K562 (cell line): Measurements from ENCODE around the gene DPP10. TPM values are rescaled to one million over a fixed set of nuclear protein-coding genes. Genes with fewer than 3 reads are reported as not detected.

ENCODE experiments used
- ATAC-seq: fragments of 200-7000 bp; cut with Tn5 transposase; 3 replicates; pipeline ENCODE4 v1.9.1; 2020; ENCODE audit warnings: moderate library complexity
- BruUV-seq: library from RNA; stranded (reverse); fragments of 400-500 nt; replicated peaks from 2 replicates; lab custom pipeline; 2021; lab: Mats Ljungman, UMichigan
- CTCF ChIA-PET: fragments of 300-600 bp; formaldehyde crosslinking; extraction: SDS; loops from one replicate; lab custom pipeline; 2021; ENCODE audit warnings: low intra/inter-chr PET ratio; lab: Yijun Ruan, JAX
- POLR2A ChIA-PET: fragments of 300-600, 350-650 bp; sonication (Branson Sonifier 250); formaldehyde crosslinking; extraction: SDS; loops from one replicate; lab custom pipeline; 2021; ENCODE audit warnings: antibody characterized with exemption, inconsistent platforms; lab: Yijun Ruan, JAX
- DNase-seq, 4 experiments: peaks; one replicate each; pipeline versions ENCODE4 v3.0.0 to v3.0.0-alpha.2; 2011 to 2018; ENCODE audit warnings: low spot score in 3 of 4, mixed read lengths in 3 of 4; ENCODE audit errors: extremely low read depth in 1 of 4
- FAIRE-seq: peaks from 2 replicates; lab custom pipeline; 2011; peaks lifted over from hg19 to GRCh38; lab: Jason Lieb, UNC
- H2AFZ ChIP-seq: 2 replicates; pipeline ENCODE4 v1.6.0; 2011; ENCODE audit warnings: low read depth, low read length, control low read depth, inconsistent platforms
- H3K27ac ChIP-seq: fragments of 200-600 bp; 3 replicates; pipeline ENCODE4 v1.8.0; 2011; ENCODE audit warnings: low read depth, mild to moderate bottlenecking, control low read depth, inconsistent platforms, low read length, moderate library complexity, mixed read lengths; ENCODE audit errors: extremely low read depth
- H3K27me3 ChIP-seq, 2 experiments: fragments of 300-600 bp in 1 of 2; 2 replicates in 1 of 2; 3 replicates in 1 of 2; pipeline versions ENCODE4 v1.6.0 to v1.8.0; 2011; ENCODE audit warnings: inconsistent platforms in 2 of 2, low read length in 2 of 2, mild to moderate bottlenecking in 1 of 2, mixed read lengths in 1 of 2, moderate library complexity in 1 of 2; ENCODE audit not compliant: control insufficient read depth in 2 of 2, insufficient read depth in 2 of 2
- H3K36me3 ChIP-seq: fragments of 300-600 bp; 3 replicates; pipeline ENCODE4 v1.8.0; 2011; ENCODE audit warnings: mild to moderate bottlenecking, low read length, inconsistent platforms; ENCODE audit not compliant: control insufficient read depth, insufficient read depth
- H3K4me1 ChIP-seq, 2 experiments: fragments of 200-600 bp in 1 of 2; replicated peaks in 1 of 2; 2 replicates in 1 of 2; 3 replicates in 1 of 2; pipeline versions ENCODE4 v1.5.1 to v1.8.0; 2011; ENCODE audit warnings: inconsistent platforms in 2 of 2, low read length in 2 of 2, mild to moderate bottlenecking in 1 of 2, mixed read lengths in 1 of 2, moderate library complexity in 1 of 2; ENCODE audit not compliant: control insufficient read depth in 2 of 2, insufficient read depth in 2 of 2
- H3K4me2 ChIP-seq: 2 replicates; pipeline ENCODE4 v1.6.1; 2011; ENCODE audit warnings: low read length, control low read depth, inconsistent platforms, mixed read lengths; ENCODE audit not compliant: insufficient read depth
- H3K4me3 ChIP-seq: fragments of 200-600 bp; sonication (generic), shearing (Covaris generic); 2 replicates; pipeline ENCODE4 v1.5.1; 2016; ENCODE audit warnings: control low read depth, inconsistent platforms
- H3K79me2 ChIP-seq: fragments of 200-600 bp; 3 replicates; pipeline ENCODE4 v1.8.0; 2011; ENCODE audit warnings: low read length, inconsistent platforms; ENCODE audit not compliant: control insufficient read depth, insufficient read depth
- H3K9ac ChIP-seq, 2 experiments: 2 replicates each; pipeline versions ENCODE4 v1.6.0 to v1.6.1; 2011; ENCODE audit warnings: low read depth in 2 of 2, low read length in 2 of 2, control low read depth in 1 of 2, inconsistent platforms in 1 of 2, mild to moderate bottlenecking in 1 of 2, mixed read lengths in 1 of 2; ENCODE audit not compliant: insufficient read depth in 1 of 2
- H3K9me1 ChIP-seq: one replicate; pipeline ENCODE4 v1.6.0; 2011; ENCODE audit warnings: inconsistent platforms, mild to moderate bottlenecking, low read length, moderate library complexity; ENCODE audit not compliant: control insufficient read depth, insufficient read depth
- H3K9me3 ChIP-seq: replicated peaks from 2 replicates; pipeline ENCODE4 v1.5.1; 2011; ENCODE audit warnings: low read depth, low read length, inconsistent platforms; ENCODE audit not compliant: control insufficient read depth, insufficient read depth
- H4K20me1 ChIP-seq: replicated peaks from 2 replicates; pipeline ENCODE4 v1.6.1; 2011; ENCODE audit warnings: low read length, inconsistent platforms, mixed read lengths; ENCODE audit not compliant: control insufficient read depth, insufficient read depth
- CBX5 ChIP-seq: IDR thresholded peaks from 2 replicates; pipeline ENCODE4 v1.6.1; 2014; ENCODE audit warnings: low read depth, borderline replicate concordance
- CCNT2 ChIP-seq: IDR thresholded peaks from 2 replicates; pipeline ENCODE4 v1.6.1; 2011; ENCODE audit warnings: borderline replicate concordance, low read depth, mild to moderate bottlenecking, moderate library complexity, mixed read lengths, low read length; ENCODE audit not compliant: insufficient read length; ENCODE audit errors: extremely low read depth
- GABPB1 ChIP-seq: sonication (generic); formaldehyde crosslinking; IDR thresholded peaks from 2 replicates; pipeline ENCODE4 v1.8.0; 2022; ENCODE audit warnings: mild to moderate bottlenecking, missing genetic modification reagents
- HDAC2 ChIP-seq: fragments of 450-650 bp; IDR thresholded peaks from 2 replicates; pipeline ENCODE4 v1.6.1; 2016; ENCODE audit warnings: mild to moderate bottlenecking
- MCM3 ChIP-seq: fragments of 450-650 bp; IDR thresholded peaks from 2 replicates; pipeline ENCODE4 v1.6.1; 2016
- MECOM ChIP-seq: fragments of 250-450 bp; sonication (Bioruptor Pico); IDR thresholded peaks from 2 replicates; pipeline ENCODE4 v1.8.0; 2022; ENCODE audit warnings: inconsistent platforms
- NFATC3 ChIP-seq: fragments of 450-650 bp; IDR thresholded peaks from 2 replicates; pipeline ENCODE4 v1.6.1; 2017; ENCODE audit warnings: mild to moderate bottlenecking
- RBM22 ChIP-seq: fragments of 200-400 bp; formaldehyde crosslinking; IDR thresholded peaks from 2 replicates; pipeline ENCODE4 v1.6.1; 2018; ENCODE audit warnings: low read length, low read depth; ENCODE audit not compliant: poor library complexity, severe bottlenecking
- SP1 ChIP-seq: sonication (generic); formaldehyde crosslinking; IDR thresholded peaks from 2 replicates; pipeline ENCODE4 v1.8.1; 2022; ENCODE audit warnings: mild to moderate bottlenecking, missing genetic modification reagents
- ZNF77 ChIP-seq: fragments of 250-450 bp; sonication (Bioruptor Pico); IDR thresholded peaks from 2 replicates; pipeline ENCODE4 v1.5.0; 2020
- WGBS: fragments of 100-300 bp; shearing (Covaris generic); methylation state at CpG from one replicate; pipeline ENCODE4 v1.1.6; 2016; ENCODE audit warnings: low coverage, mixed read lengths; ENCODE audit not compliant: insufficient coverage; ENCODE audit errors: missing lambda C conversion rate; 5-methylcytosine and 5-hydroxymethylcytosine counted together
- in situ Hi-C: fragments of 300-500 bp; cut with MboI; formaldehyde crosslinking; loops from 4 replicates; pipeline ENCODE4 v1.15.0; 2018; ENCODE audit warnings: inconsistent platforms, mixed read lengths
- intact Hi-C: fragments of 100-400 bp; cut with micrococcal nuclease; formaldehyde crosslinking; loops from 2 replicates; pipeline ENCODE4 v1.14.2; 2022
- polyA plus RNA-seq, 8 experiments: library from polyadenylated mRNA; depleted of rRNA in 4 of 8; stranded (reverse) in 5 of 8; unstranded in 3 of 8; fragments of >200 nt; fragmentation: Nextera tagmentation in 2 of 8; fragmentation: Illumina TruSeq in 1 of 8; extraction: Ambion mirVana in 2 of 8; extraction: Trizol in 1 of 8; gene quantifications; 2 replicates each; pipeline versions ENCODE4 v1.2.1 to v1.2.3, GENCODE V29; 2011 to 2014; ENCODE audit warnings: inconsistent platforms in 1 of 8, missing spikeins in 1 of 8
- total RNA-seq, 7 experiments: library from RNA; depleted of rRNA in 6 of 7; stranded (reverse); fragments of >200 nt in 6 of 7; fragmentation: Illumina TruSeq in 2 of 7; extraction: Trizol in 2 of 7; gene quantifications; 2 replicates each; pipeline versions ENCODE4 v1.2.1 to v1.2.3, GENCODE V29; 2011 to 2021; ENCODE audit warnings: low replicate concordance in 1 of 7
- TF ChIP-seq, protein P1 (sequence below): fragments of 450-650 bp; IDR thresholded peaks from 2 replicates; pipeline ENCODE4 v1.6.1; 2018; ENCODE audit not compliant: partially characterized antibody

Gene DPP10
- total and polyA plus RNA-seq, 9 of the 15 experiments (the other 6 are each of a cell fraction or from before 2014, with no cell fraction given), result not detected

DNA sequence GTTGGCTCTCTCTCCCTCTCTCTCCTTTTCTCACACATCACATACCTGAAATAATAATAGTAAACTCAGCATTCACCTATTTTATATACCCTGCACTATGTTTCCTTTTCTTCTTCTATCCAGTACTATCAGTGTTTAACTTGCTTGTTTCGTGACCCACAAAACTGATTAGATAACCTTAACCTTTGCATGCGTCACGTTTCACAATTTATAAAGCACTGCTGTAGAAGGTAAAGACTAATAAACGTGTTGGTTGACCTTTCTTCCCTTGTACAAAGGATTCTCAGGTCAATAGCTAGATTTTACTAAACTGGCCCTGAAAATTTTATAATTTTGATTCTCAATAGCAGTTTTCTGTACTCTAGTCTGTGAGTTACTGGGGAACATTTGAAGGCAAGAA is 791.7 kb downstream of the DPP10 start:
- Histone ChIP-seq H3K36me3 (no peaks in the 10 kb centered on the region), H3K9me3 (no peaks in the 10 kb centered on the region), H3K79me2 (no peaks in the 10 kb centered on the region), H3K9ac (no peak overlapping the region), H3K4me3 (no peak overlapping the region), H4K20me1 (no peaks in the 10 kb centered on the region), H3K4me1 (no peaks in the 10 kb centered on the region), H2AFZ (no peak overlapping the region), H3K27me3 (no peaks in the 10 kb centered on the region)
- 0% methylated on average over 4 of the region's 4 CpGs for WGBS
- ChIA-PET POLR2A (no interaction called here), CTCF (no interaction called here)
- FAIRE-seq (no peak), ATAC-seq (no peak), DNase-seq (no peak)
- in situ Hi-C loops, result no loop called here
- no TSS peak for BruUV-seq
- TF ChIP-seq CCNT2 (no peak), NFATC3 (no peak), GABPB1 (CRISPR knock-in tag) (no peak), MECOM (no peak), CBX5 (no peak), SP1 (CRISPR knock-in tag) (no peak), ZNF77 (CRISPR knock-in tag) (no peak), MCM3 (no peak), HDAC2 (no peak), RBM22 (no peak)
- TF ChIP-seq, protein P1, sequence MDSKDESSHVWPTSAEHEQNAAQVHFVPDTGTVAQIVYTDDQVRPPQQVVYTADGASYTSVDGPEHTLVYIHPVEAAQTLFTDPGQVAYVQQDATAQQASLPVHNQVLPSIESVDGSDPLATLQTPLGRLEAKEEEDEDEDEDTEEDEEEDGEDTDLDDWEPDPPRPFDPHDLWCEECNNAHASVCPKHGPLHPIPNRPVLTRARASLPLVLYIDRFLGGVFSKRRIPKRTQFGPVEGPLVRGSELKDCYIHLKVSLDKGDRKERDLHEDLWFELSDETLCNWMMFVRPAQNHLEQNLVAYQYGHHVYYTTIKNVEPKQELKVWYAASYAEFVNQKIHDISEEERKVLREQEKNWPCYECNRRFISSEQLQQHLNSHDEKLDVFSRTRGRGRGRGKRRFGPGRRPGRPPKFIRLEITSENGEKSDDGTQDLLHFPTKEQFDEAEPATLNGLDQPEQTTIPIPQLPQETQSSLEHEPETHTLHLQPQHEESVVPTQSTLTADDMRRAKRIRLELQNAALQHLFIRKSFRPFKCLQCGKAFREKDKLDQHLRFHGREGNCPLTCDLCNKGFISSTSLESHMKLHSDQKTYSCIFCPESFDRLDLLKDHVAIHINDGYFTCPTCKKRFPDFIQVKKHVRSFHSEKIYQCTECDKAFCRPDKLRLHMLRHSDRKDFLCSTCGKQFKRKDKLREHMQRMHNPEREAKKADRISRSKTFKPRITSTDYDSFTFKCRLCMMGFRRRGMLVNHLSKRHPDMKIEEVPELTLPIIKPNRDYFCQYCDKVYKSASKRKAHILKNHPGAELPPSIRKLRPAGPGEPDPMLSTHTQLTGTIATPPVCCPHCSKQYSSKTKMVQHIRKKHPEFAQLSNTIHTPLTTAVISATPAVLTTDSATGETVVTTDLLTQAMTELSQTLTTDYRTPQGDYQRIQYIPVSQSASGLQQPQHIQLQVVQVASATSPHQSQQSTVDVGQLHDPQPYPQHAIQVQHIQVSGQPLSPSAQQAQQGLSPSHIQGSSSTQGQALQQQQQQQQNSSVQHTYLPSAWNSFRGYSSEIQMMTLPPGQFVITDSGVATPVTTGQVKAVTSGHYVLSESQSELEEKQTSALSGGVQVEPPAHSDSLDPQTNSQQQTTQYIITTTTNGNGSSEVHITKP, result no peak
- TF ChIP-seq, all 486 proteins: peak for 0
- no peak overlapping the region for H3K4me2 ChIP-seq
- H3K27ac ChIP-seq, result no peak overlapping the region
- intact Hi-C loops, result no loop called here
- no peaks in the 10 kb centered on the region for H3K9me1 ChIP-seq
